NCI-H226 (cell line): ENCODE measurements around the gene UBE2J1.
A peak's percentile ranks its signal among the peaks of the same experiment; 100 is the strongest.
"Not testable (repeated sequence)": the region's sequence is repeated elsewhere in the genome, so short reads cannot be mapped to it uniquely, and the experiment has no call there.

Experiments used
- DNase-seq: peaks from one replicate; pipeline ENCODE4 v3.0.0-alpha.2; 2015

Gene UBE2J1

DNA sequence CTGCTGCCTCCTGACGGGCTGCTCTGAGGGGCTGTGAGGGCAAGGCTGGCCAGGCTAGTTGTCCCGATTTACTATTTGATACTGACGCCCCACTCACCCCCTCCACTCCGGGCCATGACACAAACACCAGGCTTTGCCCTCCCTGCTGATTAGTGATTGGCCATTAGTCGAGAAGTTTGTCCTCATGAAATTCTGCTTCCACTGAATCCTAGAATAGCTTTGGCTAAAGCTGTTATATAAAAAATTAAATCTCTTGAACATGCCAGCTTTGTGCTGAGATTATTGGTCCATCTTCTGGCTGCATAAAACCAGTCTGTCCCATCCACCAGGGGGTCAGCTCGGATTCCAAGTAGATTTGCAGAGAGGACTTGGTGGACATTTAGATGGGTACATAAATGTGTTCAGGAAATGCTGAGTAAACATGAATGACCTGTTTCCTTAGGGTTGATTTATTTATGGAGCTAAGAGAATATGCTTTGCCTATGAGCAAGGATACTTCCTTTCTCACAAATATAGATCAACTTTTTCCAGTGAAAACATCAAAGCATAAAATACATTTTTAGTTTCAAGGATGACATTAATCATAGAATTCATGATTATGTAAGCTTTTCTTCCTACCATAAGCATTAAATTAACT is 37.2 kb downstream of the UBE2J1 start, which contains the start of gene GABRR2:
GABRR2 (minus strand) TSS at position 51 of the 637 bp plus-strand sequence. CDS start 134 bp downstream, outside the sequence.
- DNase-seq: no peak

GRCh38 chr6:89314692-89315091 is 37.8 kb downstream of the UBE2J1 start:
- DNase-seq: no peak

DNA sequence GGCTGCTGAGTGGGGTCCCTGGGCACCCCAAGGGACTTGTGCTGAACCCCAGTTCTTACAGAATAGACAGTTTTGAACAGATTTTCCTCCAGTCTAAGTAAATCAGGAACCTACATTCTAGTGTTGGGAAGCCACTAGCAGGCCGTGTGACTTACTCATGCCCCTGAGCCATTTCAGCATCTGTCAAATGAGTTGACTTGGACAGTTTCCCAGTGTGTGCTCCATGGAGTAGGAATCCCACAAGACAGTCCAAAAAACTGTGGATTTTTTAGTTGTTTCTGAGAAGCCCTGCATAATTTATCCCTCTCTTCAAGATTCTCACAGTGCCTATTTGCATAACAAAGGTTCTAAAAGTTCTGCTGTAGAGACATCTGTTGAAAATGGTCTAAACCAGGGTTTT is 39.5 kb downstream of the UBE2J1 start:
- DNase-seq: peak; percentile 55

- DNase-seq: peak; percentile 78
These were observed 40.5 kb downstream of the UBE2J1 start for GRCh38 chr6:89311853-89312531.

DNA sequence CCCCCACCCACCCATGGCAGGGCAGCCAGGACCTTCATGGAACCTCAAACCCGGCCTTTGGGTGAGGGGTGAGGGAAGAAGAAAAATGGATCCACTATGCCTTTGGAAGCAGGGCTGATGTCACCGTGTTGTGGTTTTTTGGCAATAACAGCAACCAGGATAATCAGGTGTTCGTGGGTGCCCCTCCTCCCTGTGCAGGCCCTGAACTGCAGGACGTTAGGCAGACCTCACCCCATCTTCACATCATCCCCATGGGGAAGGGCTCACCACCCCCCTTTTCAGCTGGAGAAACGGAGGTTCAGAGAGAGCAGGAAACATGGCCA is 41.0 kb downstream of the UBE2J1 start:
- no peak for DNase-seq

DNA sequence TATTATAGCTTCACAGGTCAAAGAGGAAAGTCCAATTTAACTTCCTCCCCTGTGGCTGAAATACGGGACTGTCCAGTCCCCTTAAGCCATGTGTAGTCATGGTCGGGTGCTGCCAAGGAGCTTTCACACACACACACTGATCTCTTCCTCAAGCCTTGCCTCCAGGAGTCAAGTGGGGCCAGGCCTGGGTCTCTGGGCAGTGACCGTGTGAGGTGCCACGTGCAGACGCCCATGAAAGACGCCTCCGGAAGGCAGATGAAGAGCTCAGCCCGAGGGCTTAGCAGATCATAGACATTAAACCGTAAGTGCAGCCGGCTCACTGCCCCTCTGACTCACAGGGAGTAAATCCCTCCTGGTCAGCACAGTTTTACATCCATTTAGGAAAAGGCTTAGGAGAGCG is 41.6 kb downstream of the UBE2J1 start:
- DNase-seq: no peak

- DNase-seq: no peak
These were observed 43.8 kb downstream of the UBE2J1 start for GRCh38 chr6:89308525-89309395.

- not testable (repeated sequence) for DNase-seq
These were observed 48.0 kb downstream of the UBE2J1 start for GRCh38 chr6:89304517-89304916.

DNA sequence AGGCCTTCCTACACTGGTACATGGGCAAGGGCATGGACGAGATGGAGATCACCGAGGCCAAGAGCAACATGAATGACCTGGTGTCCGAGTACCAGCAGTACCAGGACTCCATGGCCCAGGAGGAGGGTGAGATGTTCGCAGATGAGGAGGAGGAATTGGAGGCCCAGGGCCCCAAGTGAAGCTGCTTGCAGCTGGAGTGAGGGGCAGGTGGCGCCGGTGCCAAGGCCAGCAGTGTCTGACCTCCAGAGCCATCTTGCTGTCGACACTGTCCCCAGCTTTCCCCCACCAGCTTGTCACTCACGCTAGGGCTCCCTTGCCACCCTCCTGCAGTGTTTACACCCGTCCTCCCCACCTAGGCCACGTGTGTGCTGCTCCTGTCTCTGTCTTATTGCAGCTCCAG is 49.6 kb downstream of the UBE2J1 start:
- DNase-seq: no peak

- no peak for DNase-seq
These were observed 50.2 kb downstream of the UBE2J1 start for GRCh38 chr6:89302195-89302770.

GRCh38 chr6:89301586-89302194 is 50.8 kb downstream of the UBE2J1 start:
- DNase-seq: no peak

DNA sequence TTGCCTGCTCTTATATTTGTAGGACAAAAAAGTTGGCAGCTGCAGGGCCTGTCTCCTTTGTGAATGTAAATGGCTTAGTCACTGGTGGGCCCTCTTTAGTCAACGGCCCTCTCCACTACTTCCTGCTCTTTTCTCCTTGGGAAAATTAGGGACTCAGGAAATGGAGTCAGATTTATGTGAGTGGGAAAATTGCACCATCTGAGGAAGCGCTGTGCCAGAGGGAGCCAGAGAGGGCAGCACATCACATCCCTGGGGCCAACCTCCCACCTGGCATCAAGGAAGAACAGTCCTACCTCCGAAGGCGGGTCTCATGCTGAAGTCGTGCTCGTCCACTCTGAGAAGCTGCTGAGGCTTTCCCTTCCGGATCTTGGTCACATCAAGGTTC is 53.1 kb downstream of the UBE2J1 start:
- peak; percentile 39 for DNase-seq

GRCh38 chr6:89298680-89299465 is 53.6 kb downstream of the UBE2J1 start:
- peak; percentile 94 for DNase-seq

DNA sequence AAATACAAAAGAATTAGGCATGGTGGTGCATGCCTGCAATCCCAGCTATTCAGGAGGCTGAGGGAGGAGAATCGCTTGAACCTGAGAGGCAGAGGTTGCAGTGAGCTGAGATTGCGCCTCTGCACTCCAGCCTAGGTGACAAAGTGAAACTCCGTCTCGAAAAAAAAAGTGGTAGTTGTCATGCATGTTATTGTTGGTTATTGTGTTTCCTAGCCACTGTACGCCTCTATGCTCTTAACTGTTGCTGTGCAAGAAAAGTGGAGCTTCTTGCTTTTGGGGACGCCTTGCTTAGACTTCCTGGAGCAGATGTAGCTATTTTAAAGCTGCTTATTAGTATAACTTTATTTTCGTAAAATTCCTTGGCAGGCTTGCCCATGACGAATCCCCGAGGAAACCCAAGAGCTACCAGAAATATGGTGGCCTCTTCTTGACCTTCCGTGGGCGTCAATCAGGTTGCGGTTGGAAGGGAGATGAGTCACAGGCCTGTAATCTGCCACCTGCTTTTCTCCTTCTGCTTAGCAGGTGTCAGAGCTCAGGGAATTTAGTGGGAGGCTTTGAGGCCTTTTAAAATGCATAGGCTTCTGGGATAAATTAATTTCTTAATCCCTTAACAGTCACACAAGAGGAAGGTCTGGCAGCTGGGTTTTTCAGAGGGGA is 54.7 kb downstream of the UBE2J1 start:
- DNase-seq: peak; percentile 98

DNA sequence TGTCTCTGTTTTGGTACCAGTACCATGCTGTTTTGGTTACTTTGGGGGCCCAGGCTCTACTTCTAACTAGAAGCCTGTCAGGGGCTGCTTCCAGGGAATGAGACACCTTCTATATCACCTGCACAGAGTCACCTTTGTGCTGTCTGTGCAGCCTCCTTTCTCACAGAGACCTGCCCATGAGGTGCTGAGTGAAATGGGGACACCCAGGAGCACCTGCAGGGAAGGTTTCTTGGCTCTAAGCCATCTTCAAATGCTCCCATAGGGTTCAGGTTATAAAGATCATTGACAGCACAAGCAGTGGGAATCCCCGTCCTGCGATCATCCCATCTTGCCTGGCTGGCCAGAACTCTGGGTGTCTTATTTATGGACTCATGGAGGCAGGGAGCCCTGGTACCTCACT is 56.5 kb downstream of the UBE2J1 start:
- no peak for DNase-seq

DNA sequence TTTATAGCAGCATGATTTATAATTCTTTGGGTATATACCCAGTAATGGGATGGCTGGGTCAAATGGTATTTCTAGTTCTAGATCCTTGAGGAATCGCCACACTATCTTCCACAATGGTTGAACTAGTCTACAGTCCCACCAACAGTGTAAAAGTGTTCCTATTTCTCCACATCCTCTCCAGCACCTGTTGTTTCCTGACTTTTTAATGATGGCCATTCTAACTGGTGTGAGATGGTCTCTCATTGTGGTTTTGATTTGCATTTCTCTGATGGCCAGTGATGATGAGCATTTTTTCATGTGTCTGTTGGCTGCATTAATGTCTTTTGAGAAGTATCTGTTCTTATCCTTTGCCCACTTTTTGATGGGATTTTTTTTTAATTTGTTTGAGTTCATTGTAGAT is 57.4 kb downstream of the UBE2J1 start:
- not testable (repeated sequence) for DNase-seq

GRCh38 chr6:89291256-89291819 is 61.2 kb downstream of the UBE2J1 start:
- DNase-seq: no peak

- no peak for DNase-seq
These were observed 61.9 kb downstream of the UBE2J1 start for GRCh38 chr6:89290401-89291155.

DNA sequence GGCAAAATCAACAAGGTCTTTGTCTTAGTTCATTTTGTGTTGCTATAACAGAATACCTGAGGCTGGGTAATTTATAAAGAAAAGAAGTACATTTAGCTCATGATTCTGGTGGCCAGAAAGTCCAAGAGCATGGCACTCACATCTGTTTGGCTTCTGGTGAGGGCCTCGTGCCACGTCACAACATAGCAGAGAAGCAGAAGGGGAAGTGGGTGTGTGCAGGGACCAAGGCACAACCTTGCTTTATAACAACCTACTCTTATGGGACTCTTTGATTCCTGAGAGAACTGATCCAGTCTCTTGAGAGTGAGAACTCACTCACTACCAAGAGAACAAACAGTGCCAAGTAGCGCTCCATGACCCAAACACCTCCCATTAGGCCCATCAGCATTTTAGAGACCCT is 62.8 kb downstream of the UBE2J1 start:
- no peak for DNase-seq

DNA sequence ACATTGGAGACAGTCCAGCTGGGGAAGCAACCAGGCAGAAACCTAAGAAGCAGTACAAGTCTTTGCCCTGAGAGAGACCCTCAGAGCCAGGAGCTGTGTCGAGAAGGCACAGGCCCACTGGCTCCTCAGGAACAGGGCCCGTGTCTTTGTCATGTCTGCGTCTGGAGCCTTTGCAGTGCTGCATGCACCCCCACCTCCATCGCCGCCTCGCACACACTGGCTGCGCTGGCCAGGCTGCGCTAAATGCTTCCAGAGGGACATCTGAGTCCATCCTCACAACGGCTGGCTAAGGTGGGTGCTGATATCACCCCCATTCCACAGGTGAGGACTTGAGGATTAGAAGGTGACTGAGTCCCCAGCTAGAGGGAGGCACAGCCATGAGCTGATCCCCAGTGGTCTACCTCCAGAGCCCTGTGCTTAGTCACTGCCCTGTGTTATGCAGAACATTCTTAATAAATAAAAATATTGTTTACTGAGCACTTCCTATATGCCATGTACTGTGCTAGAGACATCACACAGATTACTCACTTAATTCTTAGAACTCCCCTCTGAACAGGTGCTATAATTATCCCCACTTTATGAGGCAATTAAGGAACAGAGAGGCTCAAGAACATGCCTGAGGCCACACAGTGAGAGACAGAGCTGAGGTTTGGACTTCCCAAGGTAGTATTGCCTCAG is 65.0 kb downstream of the UBE2J1 start:
- no peak for DNase-seq
